GM18498 (cell line): ENCODE data around the gene DCAF12.
"Not testable (repeated sequence)": the region's sequence is repeated elsewhere in the genome, so short reads cannot be mapped to it uniquely, and the experiment has no call there.

Source experiments
- ATAC-seq: cut with Tn5 transposase; IDR thresholded peaks from one replicate; pipeline ENCODE4 v1.9.1; 2021; ENCODE audit warnings: mild to moderate bottlenecking, moderate library complexity; ENCODE audit not compliant: unreplicated experiment

The DCAF12 gene

GRCh38 chr9:34072410-34072809 is 54.1 kb downstream of the DCAF12 start:
- no peak for ATAC-seq

GRCh38 chr9:34070606-34071324 is 55.7 kb downstream of the DCAF12 start:
- no peak for ATAC-seq

GRCh38 chr9:34069831-34070230 is 56.7 kb downstream of the DCAF12 start:
- ATAC-seq, result no peak

GRCh38 chr9:34065541-34065940 is 61.0 kb downstream of the DCAF12 start:
- no peak for ATAC-seq

GRCh38 chr9:34059954-34060353 is 66.5 kb downstream of the DCAF12 start:
- ATAC-seq, result no peak

- no peak for ATAC-seq
These were observed 67.2 kb downstream of the DCAF12 start for GRCh38 chr9:34059281-34059680.

- no peak for ATAC-seq
These were observed 76.7 kb downstream of the DCAF12 start for GRCh38 chr9:34049630-34050384.

GRCh38 chr9:34048727-34049629 is 77.5 kb downstream of the DCAF12 start, which contains the start of gene UBAP2:
UBAP2 (minus strand) TSS chr9:34048887; CDS start chr9:34017148, 31,739 bp downstream.
- ATAC-seq, result peak; percentile 78

GRCh38 chr9:34047864-34048726 is 78.4 kb downstream of the DCAF12 start:
- ATAC-seq, result peak; percentile 35

GRCh38 chr9:34046784-34047379 is 79.6 kb downstream of the DCAF12 start:
- no peak for ATAC-seq

- ATAC-seq, result no peak
These were observed 80.6 kb downstream of the DCAF12 start for GRCh38 chr9:34045903-34046302.

GRCh38 chr9:34042074-34042473 is 84.4 kb downstream of the DCAF12 start:
- ATAC-seq, result not testable (repeated sequence)

GRCh38 chr9:34038851-34039250 is 87.6 kb downstream of the DCAF12 start:
- ATAC-seq, result not testable (repeated sequence)

GRCh38 chr9:34037626-34038025 is 88.9 kb downstream of the DCAF12 start:
- ATAC-seq, result no peak

- ATAC-seq, result no peak
These were observed 89.9 kb downstream of the DCAF12 start for GRCh38 chr9:34036625-34037024.
